Thoracic aorta (tissue), 2 donors: ENCODE data around the gene ABLIM1. TPM values are rescaled to one million over a fixed set of nuclear protein-coding genes. Genes with fewer than 3 reads are reported as not detected.
A peak's percentile ranks its signal among the peaks of the same experiment; 100 is the strongest.

Experiments used
- ATAC-seq: fragments of 150-250 bp; one replicate; pipeline ENCODE4 v1.8.0; 2017; ENCODE audit warnings: low read depth; ENCODE audit not compliant: insufficient number of reproducible peaks, low FRiP score
- DNase-seq: peaks from one replicate; pipeline ENCODE4 v3.0.0-alpha.2; 2020; ENCODE audit warnings: low spot score
- H3K27ac ChIP-seq, 2 donors: fragments of 200-600 bp; sonication (generic); 1 replicate in 1 of 2; 2 replicates in 1 of 2; pipeline ENCODE4 v1.5.1; 2016; ENCODE audit warnings: mild to moderate bottlenecking in 2 of 2, moderate library complexity in 2 of 2
- H3K27me3 ChIP-seq: fragments of 200-600 bp; sonication (generic); replicated peaks from 2 replicates; pipeline ENCODE4 v1.6.0; 2016; ENCODE audit warnings: mild to moderate bottlenecking; ENCODE audit not compliant: insufficient read depth
- H3K36me3 ChIP-seq: fragments of 200-600 bp; sonication (generic); one replicate; pipeline ENCODE4 v1.5.1; 2016
- H3K4me1 ChIP-seq, 2 donors: fragments of 200-600 bp; sonication (generic); 1 replicate in 1 of 2; 2 replicates in 1 of 2; pipeline versions ENCODE4 v1.5.1 to v1.6.0; 2016; ENCODE audit warnings: low read depth in 2 of 2, mild to moderate bottlenecking in 1 of 2; ENCODE audit not compliant: control insufficient read depth in 1 of 2
- H3K4me3 ChIP-seq: fragments of 200-600 bp; sonication (generic); 2 replicates; pipeline ENCODE4 v1.5.1; 2016; ENCODE audit warnings: mild to moderate bottlenecking
- H3K9me3 ChIP-seq: fragments of 200-600 bp; sonication (generic); 2 replicates; pipeline ENCODE4 v1.5.1; 2016
- total RNA-seq, 2 donors: library from RNA; depleted of rRNA; stranded (reverse); fragments of >200 nt; gene quantifications; one replicate each; pipeline versions ENCODE4 v1.1.0 to v1.2.3, GENCODE V29; 2016
- TF ChIP-seq, protein P1 (sequence below): fragments of 200-600 bp; sonication (generic); IDR thresholded peaks from one replicate; pipeline ENCODE4 v1.5.1; 2019; ENCODE audit warnings: antibody characterized with exemption

ABLIM1 gene
- total RNA-seq, 2 donors from 2014 or later, result 47.5 to 111 TPM

DNA sequence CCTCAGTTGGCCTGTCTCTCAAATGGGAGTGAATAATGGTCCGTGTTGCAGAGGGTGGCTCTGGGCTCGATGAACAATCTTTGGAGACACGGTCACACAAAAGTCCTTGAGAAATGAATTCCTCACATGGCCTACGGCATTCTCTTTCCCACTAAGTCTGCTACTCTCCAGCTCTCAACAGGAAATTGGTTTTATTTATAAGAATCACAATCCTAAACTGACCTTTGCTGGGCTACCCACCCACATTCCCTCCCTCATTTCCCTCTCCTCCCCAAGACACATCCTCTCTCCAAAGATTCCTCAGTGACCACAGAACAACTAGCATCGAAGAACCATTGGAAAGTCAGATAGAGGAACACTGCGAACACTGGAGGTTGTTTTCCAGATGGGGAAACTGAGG is 258.5 kb downstream of the ABLIM1 start:
- TF ChIP-seq, protein P1, sequence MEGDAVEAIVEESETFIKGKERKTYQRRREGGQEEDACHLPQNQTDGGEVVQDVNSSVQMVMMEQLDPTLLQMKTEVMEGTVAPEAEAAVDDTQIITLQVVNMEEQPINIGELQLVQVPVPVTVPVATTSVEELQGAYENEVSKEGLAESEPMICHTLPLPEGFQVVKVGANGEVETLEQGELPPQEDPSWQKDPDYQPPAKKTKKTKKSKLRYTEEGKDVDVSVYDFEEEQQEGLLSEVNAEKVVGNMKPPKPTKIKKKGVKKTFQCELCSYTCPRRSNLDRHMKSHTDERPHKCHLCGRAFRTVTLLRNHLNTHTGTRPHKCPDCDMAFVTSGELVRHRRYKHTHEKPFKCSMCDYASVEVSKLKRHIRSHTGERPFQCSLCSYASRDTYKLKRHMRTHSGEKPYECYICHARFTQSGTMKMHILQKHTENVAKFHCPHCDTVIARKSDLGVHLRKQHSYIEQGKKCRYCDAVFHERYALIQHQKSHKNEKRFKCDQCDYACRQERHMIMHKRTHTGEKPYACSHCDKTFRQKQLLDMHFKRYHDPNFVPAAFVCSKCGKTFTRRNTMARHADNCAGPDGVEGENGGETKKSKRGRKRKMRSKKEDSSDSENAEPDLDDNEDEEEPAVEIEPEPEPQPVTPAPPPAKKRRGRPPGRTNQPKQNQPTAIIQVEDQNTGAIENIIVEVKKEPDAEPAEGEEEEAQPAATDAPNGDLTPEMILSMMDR, result no peak
- peaks cover 9 to 21% of the 10 kb centered on the region in 2 donors for H3K4me1 ChIP-seq
- H3K27ac ChIP-seq, result no peak overlapping the region
- H3K9me3 ChIP-seq, result no peaks in the 10 kb centered on the region
- no peaks in the 10 kb centered on the region for H3K27me3 ChIP-seq
- ATAC-seq, result no peak
- no peak overlapping the region for H3K4me3 ChIP-seq
- DNase-seq, result no peak
- no peaks in the 10 kb centered on the region for H3K36me3 ChIP-seq

DNA sequence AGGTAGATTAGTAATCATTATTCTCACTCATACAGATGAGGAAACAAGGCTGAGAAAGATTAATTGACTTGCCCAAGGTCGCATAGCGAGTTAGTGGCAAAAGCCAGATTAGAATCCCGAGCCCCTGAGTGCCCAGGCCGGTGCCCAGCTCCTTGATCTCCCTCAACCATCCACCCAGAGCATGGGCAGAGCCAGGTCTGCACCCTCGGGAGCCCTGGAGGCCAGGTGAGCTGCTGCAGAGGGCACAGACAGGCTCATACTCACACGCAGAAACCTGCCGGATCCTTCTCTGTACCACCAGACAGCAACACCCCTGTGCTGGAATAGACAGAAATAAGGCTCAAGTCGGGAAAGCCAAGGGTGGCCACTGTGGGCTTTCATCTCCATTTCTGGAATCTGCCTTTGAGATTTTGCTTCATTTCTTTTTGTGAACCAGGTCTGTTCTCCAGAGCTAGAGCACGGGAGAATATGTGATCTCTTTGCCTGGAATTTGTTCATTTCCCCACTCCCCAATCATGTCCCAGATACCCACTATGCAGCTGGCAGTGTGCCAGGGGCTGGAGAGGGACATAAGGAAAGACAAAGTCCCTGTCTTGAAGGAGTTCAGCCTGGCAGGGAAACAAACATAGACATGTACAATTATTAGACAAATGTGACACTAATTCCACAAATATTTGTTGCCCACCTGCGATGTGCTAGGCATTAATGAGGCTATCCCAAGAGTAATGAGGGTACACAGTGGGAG is 259.3 kb downstream of the ABLIM1 start:
- Histone ChIP-seq H3K27ac (no peak overlapping the region), H3K4me1 (peaks cover 6 to 18% of the 10 kb centered on the region in 2 donors)
- no peak for DNase-seq

DNA sequence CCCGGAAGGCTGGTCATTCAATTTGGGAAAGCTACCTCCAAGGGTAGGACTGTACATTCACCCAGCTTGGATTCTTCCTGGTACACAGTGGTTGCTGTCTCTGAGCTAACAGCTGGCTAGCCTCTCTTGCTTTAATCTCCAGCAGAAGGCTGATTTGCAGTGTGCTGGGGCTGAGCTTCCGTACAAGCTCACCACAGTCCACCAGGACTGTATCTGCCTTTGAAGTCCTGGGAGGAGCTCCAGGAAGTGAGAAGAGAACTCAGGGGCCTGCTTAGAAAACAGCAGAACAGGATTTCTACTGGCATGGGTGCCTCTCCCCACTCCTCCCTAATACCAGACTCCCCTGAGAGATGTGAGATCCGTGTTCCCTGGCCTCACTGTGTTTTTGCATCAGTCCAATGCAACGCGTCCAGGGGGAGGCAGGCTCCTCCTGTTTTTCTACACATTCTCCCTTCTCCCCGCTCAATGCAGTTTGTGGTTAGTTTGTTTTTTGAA is 260.4 kb downstream of the ABLIM1 start:
- Histone ChIP-seq H3K9me3 (no peaks in the 10 kb centered on the region), H3K4me1 (peaks cover under 1 to 16% of the 10 kb centered on the region in 2 donors), H3K4me3 (peak overlapping the region; percentile 42), H3K36me3 (no peaks in the 10 kb centered on the region), H3K27me3 (no peaks in the 10 kb centered on the region), H3K27ac (peak overlapping the region in 1 of 2 donors; percentile 22)
- TF ChIP-seq, protein P1, result no peak
- DNase-seq, result no peak
- no peak for ATAC-seq

More for the DNA sequence above, 259.3 kb downstream of the ABLIM1 start:
- ATAC-seq, result no peak
- Histone ChIP-seq H3K9me3 (no peaks in the 10 kb centered on the region), H3K36me3 (no peaks in the 10 kb centered on the region), H3K27me3 (no peaks in the 10 kb centered on the region), H3K4me3 (no peak overlapping the region)
- TF ChIP-seq, protein P1, result no peak

DNA sequence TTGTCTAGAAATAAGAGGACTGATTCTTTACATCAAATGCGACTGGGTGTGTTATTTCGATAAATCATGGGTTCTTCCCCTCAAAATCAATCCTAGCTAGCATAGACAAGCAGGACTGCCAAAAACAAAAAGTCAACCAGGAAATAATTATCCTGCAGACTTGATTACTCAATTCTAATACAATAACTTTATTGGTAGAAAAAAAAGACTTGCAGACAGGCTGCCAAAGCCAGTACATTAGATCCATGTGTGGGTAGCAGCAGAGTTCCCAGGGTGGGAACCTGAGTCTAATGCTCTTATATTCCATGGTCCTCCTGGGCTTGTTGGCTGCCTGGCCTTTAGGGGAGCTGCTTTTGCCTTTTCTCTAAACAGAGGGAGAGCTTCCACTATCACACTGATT is 261.6 kb downstream of the ABLIM1 start:
- Histone ChIP-seq H3K4me1 (peaks cover 5 to 11% of the 10 kb centered on the region in 2 donors), H3K36me3 (no peaks in the 10 kb centered on the region), H3K4me3 (no peak overlapping the region), H3K27me3 (no peaks in the 10 kb centered on the region), H3K9me3 (no peaks in the 10 kb centered on the region), H3K27ac (no peak overlapping the region)
- ATAC-seq, result no peak
- DNase-seq, result no peak
- TF ChIP-seq, protein P1, result no peak

DNA sequence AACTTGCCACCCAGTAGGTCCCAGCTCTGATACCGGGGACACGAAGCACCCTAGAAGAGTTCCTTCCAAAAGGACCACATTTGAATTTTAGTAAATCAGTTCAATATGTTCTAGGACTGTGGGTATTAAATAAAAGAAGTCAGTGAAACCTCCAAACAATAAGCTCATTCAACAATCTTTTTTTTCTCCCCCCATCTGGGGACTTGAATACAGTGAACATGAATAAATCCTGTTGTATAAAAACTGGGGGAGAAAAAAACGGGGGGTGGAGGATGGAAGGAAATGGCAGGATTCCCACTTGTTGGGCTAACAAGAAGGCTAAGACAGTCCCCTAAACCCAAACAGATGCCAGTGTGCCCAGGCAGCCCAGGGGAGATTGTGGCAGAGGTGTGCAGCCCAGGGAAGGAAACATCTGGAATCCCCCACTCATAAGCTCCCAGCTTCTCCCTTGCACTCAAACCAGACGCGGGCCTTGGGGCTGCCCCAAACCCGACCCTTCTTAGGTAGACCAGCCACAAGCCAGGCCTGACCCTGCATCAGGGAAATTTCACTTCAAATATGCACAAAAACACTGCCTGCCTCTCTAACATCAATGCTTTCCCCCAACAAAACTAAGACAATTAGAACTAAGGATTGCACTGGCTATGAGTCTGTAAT is 262.6 kb downstream of the ABLIM1 start:
- DNase-seq (no peak), ATAC-seq (no peak)
- no peak overlapping the region for H3K4me3 ChIP-seq
- H3K27me3 ChIP-seq, result no peaks in the 10 kb centered on the region
- no peaks in the 10 kb centered on the region for H3K9me3 ChIP-seq
- H3K4me1 ChIP-seq, result peaks cover 5 to 11% of the 10 kb centered on the region in 2 donors
- TF ChIP-seq, protein P1, result no peak
- no peak overlapping the region for H3K27ac ChIP-seq
- H3K36me3 ChIP-seq, result no peaks in the 10 kb centered on the region
